H1 (cell line): ENCODE results near the gene AIF1. TPM values are rescaled to one million over a fixed set of nuclear protein-coding genes. Genes with fewer than 3 reads are reported as not detected.

Source experiments
- BRCA1 ChIP-seq: IDR thresholded peaks from 2 replicates; pipeline ENCODE4 v1.6.1; 2012; ENCODE audit warnings: low read depth, low read length, improper control_type of control experiment
- CHD1 ChIP-seq: IDR thresholded peaks from 2 replicates; pipeline ENCODE4 v1.6.1; 2012; ENCODE audit warnings: low read depth, low read length, improper control_type of control experiment
- HDAC6 ChIP-seq: IDR thresholded peaks from one replicate; pipeline ENCODE4 v1.7.1; 2012; ENCODE audit warnings: low read depth, mild to moderate bottlenecking, inconsistent platforms, low read length, moderate library complexity
- POU5F1 ChIP-seq: IDR thresholded peaks from 2 replicates; pipeline ENCODE4 v1.6.1; 2011; ENCODE audit warnings: low read depth, mild to moderate bottlenecking, low read length, moderate library complexity
- RBBP5 ChIP-seq: IDR thresholded peaks from 2 replicates; pipeline ENCODE4 v1.7.1; 2012; ENCODE audit warnings: low read depth, mild to moderate bottlenecking, inconsistent platforms, low read length, moderate library complexity, borderline replicate concordance
- SP4 ChIP-seq: IDR thresholded peaks from 2 replicates; pipeline ENCODE4 v1.6.1; 2012; ENCODE audit warnings: low read length, inconsistent platforms
- polyA plus RNA-seq, 7 experiments: library from polyadenylated mRNA; depleted of rRNA in 3 of 7; stranded (reverse) in 5 of 7; unstranded in 2 of 7; fragments of >200 nt in 5 of 7; fragments of 200-250 nt in 2 of 7; gene quantifications; 1 replicate in 5 of 7; 2 replicates in 1 of 7; 4 replicates in 1 of 7; pipeline versions ENCODE4 v1.2.1 to v1.2.3, GENCODE V29; 2011 to 2013; ENCODE audit warnings: missing spikeins in 2 of 7, mixed read lengths in 2 of 7
- total RNA-seq: library from RNA; stranded (reverse); fragmentation: NEBNext Ultra II Directional; extraction: Animal tissue kit (Norgen Biotek cat#: 25700); gene quantifications from 2 replicates; pipeline ENCODE4 v1.2.1, GENCODE V29; 2021

Gene AIF1
- total and polyA plus RNA-seq, 2 of the 8 experiments (the other 6 are each of a cell fraction or from before 2014, with no cell fraction given), result 6.3 to 9.8 TPM

DNA sequence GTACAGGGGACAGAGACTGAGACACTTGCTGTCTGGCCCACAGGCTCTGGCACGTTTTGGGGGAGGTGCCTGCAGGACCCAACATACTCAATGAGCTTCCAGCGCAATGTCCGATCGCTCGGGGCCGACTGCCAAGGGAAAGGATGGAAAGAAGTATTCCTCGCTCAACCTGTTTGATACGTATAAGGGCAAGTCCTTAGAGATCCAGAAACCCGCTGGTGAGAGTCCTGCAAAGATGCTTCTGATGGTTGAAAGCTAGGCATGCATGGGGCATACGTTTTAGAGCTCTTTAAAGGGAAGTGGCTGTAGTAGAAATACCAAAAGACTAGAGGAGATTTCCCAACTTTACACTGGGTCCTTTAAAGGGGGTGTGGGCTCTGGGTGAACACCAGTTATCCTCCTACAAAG, 7.7 kb downstream of the AIF1 start (continued):
- TF ChIP-seq BRCA1, result no peak
- no peak for TF ChIP-seq HDAC6
- TF ChIP-seq CHD1, result no peak
- TF ChIP-seq SP4, result no peak
- TF ChIP-seq RBBP5, result no peak
- TF ChIP-seq POU5F1, result no peak
